SW480 (cell line): ENCODE data around the gene MSX2.
A peak's percentile ranks its signal among the peaks of the same experiment; 100 is the strongest.
"Not testable (repeated sequence)": the region's sequence is repeated elsewhere in the genome, so short reads cannot be mapped to it uniquely, and the experiment has no call there.

Experiments
- DNase-seq: peaks from one replicate; pipeline ENCODE4 v3.0.0-alpha.2; 2016; ENCODE audit warnings: low spot score

The MSX2 gene

GRCh38 chr5:174733091-174733690 is 8.8 kb downstream of the MSX2 start:
- DNase-seq, result no peak

DNA sequence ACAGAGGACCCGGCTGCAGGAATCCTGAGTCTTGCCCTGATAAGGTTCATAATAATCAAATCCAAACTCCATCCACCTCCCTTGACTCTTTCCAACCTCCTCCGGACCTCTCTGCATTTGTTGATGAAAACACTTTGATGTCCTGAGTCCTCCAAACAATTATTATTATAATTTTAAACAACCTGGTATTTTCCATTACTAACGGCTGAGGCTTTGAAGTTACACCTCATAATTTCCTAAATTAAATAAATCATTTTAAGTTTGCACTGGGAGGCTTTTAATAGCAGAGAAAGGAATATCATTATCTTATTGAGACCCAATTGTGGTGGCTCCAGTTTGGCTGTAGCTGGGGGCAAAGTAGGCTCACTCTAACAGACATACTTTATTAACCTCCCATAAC is 9.5 kb downstream of the MSX2 start:
- peak; percentile 52 for DNase-seq

DNA sequence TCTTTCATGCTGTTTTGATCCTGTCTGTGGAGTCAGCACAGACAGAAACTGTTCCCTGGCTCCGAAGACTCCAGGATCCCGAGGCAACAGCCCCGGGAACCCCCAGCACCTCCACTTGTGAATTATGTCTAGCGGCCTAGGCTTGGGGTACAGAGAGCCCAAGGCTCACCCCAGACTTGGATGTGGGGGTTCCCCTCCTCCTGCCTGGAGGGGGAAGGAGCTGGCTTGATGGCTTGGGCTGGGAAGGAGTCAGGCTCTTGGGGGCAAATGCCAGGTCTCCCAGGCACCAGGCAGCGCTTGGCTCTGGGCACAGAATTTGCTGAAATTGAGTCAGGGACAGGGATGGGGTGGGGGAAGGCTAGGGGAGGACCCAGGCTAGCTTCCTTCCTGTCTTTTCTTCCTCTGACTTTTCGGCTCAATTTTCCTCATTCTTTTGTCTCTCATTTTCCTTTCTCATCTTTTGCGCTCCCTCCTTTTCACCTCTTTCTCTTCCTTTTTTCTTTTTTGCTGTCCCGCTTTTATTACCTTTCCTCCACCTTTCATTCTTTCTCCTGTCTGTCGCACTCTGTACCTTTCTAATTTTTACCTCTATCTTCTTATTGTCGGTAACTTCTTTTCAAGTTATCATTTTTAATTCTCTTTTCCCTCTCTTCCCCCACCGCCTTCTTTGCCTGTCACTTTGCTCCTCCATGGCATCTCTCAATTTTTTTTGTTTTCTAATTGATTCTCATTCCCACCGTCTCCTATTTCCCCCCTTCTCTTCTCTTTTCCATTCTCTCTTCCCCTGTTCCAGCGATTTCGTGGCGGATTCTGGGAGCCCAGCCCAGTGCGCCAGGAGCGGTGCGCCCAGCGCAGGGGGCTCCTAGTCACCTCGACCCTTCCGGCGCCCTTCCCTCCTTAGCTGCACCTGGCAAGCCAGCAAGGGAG is 10.5 kb downstream of the MSX2 start:
- peak; percentile 49 for DNase-seq

DNA sequence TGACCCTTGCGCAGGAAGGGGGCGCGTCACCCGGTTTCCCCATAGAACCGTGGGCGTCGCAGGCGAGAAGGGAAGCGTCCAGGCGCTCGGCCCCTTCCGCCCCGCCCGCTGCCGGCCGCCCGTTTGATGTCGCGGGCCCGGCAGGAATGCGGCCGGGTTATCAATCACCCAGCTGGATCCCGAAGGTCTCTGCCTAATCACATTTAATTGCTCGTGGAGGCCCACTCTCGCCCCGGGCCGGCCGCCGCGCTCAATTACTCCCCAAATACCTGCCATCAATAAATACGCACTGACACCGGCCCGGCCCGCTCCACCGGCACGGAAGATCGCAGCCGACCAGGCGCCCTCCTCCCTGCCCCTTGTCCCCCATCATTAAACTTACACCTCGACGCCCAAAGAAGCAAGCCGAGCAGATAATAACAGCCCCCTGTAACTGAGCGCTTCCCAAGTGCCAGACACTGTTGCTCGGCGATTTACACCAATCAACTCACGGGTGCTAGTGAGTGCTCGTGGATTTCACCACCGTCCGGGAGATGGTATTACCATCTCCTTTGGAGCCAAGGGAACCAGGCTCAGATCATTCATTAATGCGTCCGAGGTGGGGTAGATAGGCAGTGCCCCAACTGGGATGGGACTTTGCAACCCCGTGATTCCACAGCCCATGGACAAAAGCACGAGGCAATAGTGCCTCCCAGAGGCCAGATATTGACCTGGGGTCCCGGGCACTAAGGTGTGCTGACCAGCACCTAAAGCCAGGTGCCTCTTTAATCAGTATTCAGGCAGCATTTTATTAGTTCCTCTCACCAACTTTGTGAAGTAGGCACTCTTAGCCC is 11.3 kb downstream of the MSX2 start:
- peak; percentile 94 for DNase-seq

DNA sequence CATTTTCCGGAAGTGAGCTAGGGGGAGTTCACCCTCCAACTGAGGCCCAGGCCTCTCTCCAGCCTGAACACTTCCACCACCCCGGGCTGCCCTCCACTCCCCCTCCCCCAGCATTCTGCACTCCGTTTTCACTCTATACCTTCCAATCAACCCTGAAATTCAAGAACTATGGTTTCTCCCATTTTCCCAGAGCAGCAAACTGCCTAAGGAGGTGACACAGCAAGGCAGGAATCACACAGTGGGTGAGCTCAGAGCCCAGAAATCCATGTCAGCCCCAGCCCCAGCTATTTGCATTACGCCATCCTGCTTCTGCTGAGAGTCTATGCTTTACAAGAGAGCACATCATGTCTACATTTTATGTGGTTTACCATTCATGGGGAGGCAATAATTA is 11.9 kb downstream of the MSX2 start:
- peak; percentile 54 for DNase-seq

- no peak for DNase-seq
These were observed 12.4 kb downstream of the MSX2 start for GRCh38 chr5:174736777-174737176.

DNA sequence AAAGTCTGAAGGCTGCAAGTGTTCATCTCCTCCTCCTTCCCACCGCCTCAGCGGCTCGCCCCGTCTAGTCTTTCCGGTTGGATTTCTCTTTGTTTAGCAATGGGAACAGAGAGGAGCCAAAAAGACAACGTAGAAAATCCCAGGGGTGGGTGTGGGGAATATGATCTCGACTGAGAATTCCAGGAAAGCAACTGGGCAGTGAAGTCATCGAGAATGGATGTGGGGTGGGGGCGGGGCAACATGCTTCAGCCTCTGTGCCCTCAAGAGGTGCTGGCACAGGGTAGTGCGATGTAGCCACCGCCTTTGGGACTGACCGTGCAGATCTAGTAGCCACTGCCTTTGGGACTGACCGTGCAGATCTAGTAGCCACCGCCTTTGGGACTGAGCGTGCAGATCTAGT is 12.9 kb downstream of the MSX2 start:
- no peak for DNase-seq

DNA sequence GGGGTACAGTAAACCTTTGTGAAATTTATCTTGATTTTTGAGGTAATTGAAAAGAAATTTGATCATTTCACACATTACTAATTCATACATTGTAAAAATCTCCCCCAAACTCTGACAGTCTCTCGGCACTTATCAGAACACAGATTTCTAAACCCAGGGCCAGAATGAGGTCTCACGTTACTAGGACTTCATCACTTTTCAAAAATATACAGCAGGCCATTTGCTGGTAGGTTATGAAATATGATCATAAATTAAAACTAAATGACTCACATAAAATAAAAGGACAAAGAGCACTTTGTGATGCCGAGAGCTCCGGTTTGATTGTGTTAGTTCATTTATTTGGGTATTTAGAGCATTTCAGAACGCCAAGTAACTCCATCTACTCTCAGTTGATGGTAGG is 17.0 kb downstream of the MSX2 start:
- DNase-seq, result peak; percentile 39

- no peak for DNase-seq
These were observed 20.5 kb downstream of the MSX2 start for GRCh38 chr5:174744896-174745295.

DNA sequence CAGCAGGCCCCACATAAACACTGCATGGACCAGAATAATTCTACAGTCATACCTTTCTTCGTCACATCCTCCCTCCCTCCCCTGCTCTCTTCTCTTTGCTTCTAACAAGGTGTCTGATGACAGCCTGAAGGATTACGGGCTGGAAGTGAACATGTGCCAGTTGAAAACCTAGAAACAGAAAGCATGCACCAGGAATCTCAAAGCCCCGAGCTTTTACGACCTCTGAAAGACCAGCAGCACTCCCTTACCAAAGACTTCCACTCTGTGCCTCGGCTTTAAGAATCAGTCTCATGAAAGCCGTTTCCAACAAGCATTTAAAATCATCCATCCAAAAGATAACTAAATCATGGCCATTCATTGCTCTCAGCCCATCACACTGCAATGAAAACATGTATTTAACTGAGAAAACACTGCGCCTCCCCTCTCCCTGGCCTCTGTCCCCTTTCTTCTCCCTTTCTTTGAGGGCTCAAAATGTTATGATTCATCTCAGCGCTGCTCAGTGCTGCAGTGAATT is 21.3 kb downstream of the MSX2 start:
- DNase-seq, result no peak

DNA sequence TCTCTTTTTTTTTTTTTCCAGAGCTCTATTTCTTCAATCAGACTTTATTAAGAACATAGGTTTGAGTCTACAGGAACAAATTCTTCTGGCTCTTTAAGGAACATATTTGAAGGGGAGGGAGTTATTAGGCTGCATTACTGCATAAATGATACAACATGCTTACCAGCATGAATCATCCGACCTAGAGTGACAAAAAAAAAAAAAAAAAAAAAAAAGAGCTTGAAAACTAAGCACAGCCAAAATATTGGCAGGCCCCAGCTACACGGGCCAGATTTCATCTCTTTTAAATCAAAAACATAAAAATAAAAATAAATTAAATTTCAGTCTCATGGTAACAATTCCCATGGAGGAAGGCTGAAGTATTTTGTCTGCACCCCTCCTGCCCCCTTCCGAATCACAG is 26.3 kb downstream of the MSX2 start:
- DNase-seq, result peak; percentile 82

DNA sequence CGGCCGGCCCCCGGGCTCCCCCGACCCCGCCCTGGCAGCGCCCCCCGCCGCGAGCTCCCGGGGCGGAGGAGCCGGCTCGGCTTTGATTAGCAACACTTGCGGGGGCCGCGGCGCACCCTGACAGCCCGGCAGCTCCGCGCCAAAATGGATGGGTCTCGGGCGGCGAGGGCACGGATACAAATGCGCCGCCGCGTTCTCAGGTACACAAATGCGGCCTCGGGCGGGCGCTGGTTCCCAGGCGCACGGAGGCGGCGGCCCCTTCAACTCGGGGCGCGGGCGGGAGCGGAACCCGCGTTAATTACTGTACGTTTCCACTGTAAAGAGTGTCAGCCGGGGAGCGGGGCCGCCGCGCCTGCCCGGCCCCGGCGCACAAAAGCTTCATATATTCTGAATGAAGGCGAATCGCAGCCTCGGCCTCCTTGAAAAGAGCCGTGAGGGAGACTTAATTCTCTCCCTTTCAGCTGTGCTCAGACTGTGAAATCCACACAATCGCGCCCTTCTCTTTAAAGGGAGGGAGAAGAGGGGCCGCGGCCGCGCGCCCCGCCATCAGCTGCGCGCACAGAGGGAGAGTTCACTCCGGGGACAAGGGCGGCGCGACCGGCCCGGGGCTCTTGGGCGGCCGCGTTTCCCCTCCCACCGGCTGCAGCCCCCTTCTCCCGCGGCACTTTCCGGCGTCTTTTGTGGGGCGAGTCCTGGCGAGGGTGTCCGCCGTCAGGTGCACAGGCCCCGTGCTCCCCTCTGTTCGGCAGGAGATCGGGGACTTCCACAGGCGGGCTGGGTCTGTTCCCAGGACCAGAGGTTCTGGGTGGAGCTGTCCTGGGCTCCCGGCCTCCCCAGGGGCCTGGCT is 27.0 kb downstream of the MSX2 start:
- peak; percentile 90 for DNase-seq

DNA sequence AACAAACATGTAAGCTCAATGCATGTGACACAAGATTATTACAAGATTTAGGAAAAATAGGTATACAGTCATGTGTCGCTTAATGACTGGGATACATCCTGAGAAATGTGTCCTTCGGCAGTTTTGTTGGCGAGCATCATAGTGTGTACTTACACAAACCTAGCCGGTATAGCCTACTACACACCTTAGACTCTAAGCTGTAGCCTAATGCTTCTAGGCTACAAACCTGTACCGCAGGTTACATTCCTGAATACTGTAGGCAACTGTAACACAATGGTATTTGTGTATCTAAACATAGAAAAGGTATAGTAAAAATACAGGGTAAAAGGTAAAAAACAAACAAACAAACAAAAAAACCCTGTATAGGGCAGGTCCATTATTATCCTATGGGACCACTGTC is 27.7 kb downstream of the MSX2 start:
- no peak for DNase-seq

DNA sequence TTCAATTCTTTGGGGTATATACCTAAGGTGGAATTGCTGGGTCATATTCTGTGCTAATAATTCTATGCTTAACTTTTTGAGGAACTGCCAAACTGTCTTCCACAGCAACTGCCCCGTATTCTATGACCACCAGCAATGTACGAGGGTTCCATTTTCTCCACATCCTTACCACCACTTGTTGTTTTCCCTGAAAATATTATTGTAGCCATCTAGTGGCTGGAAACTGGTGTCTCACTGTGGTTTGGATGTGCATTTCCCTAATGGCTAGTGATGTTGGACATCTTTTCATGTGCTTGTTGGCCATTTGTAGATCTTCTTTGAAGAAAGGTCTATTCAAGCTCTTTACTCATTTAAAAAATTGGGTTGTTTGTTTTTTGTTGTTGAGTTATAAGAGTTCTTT is 30.7 kb downstream of the MSX2 start:
- peak; percentile 49 for DNase-seq

- DNase-seq, result no peak
These were observed 34.7 kb downstream of the MSX2 start for GRCh38 chr5:174759091-174759490.

DNA sequence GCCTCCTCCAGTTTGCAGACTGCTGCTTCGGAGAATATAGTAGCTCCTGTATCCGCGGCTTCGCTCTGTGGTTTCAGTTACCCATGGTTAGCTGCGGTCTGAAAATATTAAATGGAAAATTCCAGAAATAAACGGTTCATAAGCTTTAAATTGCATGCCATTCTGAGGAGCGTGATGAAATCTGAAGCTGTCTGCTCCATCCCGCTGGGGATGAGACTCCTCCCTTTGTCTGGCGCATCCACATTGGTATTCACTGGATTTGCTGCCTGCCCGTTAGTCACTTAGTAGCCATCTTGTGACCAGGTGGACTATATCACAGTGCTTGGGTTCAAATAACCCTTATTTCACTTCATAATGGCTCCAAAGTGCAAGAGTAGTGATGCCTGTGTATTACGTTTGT is 36.3 kb downstream of the MSX2 start:
- peak; percentile 33 for DNase-seq

- not testable (repeated sequence) for DNase-seq
These were observed 37.0 kb downstream of the MSX2 start for GRCh38 chr5:174761341-174761740.

GRCh38 chr5:174764309-174764708 is 39.9 kb downstream of the MSX2 start:
- DNase-seq, result peak; percentile 47

GRCh38 chr5:174765540-174765939 is 41.2 kb downstream of the MSX2 start:
- DNase-seq, result no peak

GRCh38 chr5:174767670-174768069 is 43.3 kb downstream of the MSX2 start:
- DNase-seq, result no peak

GRCh38 chr5:174769005-174769404 is 44.6 kb downstream of the MSX2 start:
- DNase-seq, result no peak

- peak; percentile 59 for DNase-seq
These were observed 49.0 kb downstream of the MSX2 start for GRCh38 chr5:174773371-174773770.
